ENCODE measurements around the gene KCNAB2. TPM values are rescaled to one million over a fixed set of nuclear protein-coding genes. Genes with fewer than 3 reads are reported as not detected.

Gene KCNAB2
- total RNA-seq, 2 donors from 2014 or later = 2.0 to 5.5 TPM

GRCh38 chr1:5998906-5999301 lies 46.8 kb upstream of the KCNAB2 start:
- intact Hi-C loops (cut with DNase I) = no loop called here
- WGBS = 97% methylated on average over 19 of the region's 19 CpGs
- H3K4me1 ChIP-seq (replicated peaks) = no peaks in the 10 kb centered on the region
- TF ChIP-seq POLR2AphosphoS5 (IDR thresholded peaks at IDR 0.05) (no peak), CTCF (IDR thresholded peaks at IDR 0.05) (no peak), POLR2A (IDR thresholded peaks at IDR 0.05) (no peak)
- H3K27me3 ChIP-seq (replicated peaks; ENCODE audit: insufficient read depth) = no peaks in the 10 kb centered on the region
- H3K4me3 ChIP-seq = no peak overlapping the region
- H3K27ac ChIP-seq = no peak overlapping the region
- H3K9me3 ChIP-seq = no peaks in the 10 kb centered on the region
- no peak for DNase-seq (ENCODE audit: low spot score)
- no peaks in the 10 kb centered on the region for H3K36me3 ChIP-seq

GRCh38 chr1:5999711-6000443 lies 45.8 kb upstream of the KCNAB2 start:
- TF ChIP-seq CTCF (IDR thresholded peaks at IDR 0.05) = no peak
- no peak for TF ChIP-seq POLR2A (IDR thresholded peaks at IDR 0.05)
- TF ChIP-seq POLR2AphosphoS5 (IDR thresholded peaks at IDR 0.05) = no peak
- Histone ChIP-seq H3K4me1 (replicated peaks) (no peaks in the 10 kb centered on the region), H3K27ac (no peak overlapping the region), H3K9me3 (no peaks in the 10 kb centered on the region), H3K36me3 (no peaks in the 10 kb centered on the region), H3K27me3 (replicated peaks; ENCODE audit: insufficient read depth) (no peaks in the 10 kb centered on the region), H3K4me3 (no peak overlapping the region)
- 93% methylated on average over 28 of the region's 28 CpGs for WGBS
- no peak for DNase-seq (ENCODE audit: low spot score)
- intact Hi-C loops (cut with DNase I) = no loop called here

DNA sequence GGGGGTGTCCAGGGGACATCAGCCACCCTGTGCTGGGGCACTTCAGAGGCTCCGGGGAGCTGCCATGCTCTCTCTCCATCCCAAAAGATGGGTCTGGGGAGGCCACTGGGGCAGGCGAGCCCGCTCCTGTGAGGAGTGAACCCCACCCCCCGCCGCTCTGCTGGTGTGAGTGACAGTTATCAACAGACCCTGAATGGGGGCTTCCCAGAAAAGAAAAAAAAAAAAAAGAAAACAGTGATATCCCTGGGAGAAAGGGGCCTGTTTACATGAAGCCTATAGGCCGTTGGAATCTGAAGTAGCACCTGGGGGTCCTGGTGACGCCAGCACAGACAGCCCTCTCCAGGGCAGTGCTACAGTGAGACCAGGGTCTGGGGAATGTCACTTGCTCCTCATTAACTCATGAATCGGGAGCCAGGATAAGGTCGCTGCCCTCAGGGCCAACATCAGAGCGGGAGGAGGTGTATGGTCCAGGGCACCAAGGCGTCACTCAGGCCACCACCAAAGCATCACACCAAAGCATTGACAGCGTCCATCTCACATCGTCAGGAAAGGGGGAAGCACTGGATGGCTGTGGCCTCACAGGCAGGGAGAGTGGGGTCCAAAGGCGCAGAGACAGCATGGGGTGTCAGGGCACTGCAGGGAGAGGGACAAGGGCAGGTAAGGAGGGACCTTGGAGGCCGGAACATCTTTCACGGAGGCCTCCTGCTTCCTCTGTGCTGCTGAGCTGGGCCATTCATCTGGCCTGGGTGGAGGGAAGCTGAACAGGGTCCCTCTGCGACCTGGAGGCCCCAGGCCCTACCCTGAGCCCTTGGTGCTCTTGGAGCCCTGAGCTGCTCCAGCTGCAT lies 45.0 kb upstream of the KCNAB2 start:
- intact Hi-C loops (cut with DNase I) = no loop called here
- no peaks in the 10 kb centered on the region for H3K4me1 ChIP-seq (replicated peaks)
- no peak overlapping the region for H3K4me3 ChIP-seq
- H3K9me3 ChIP-seq = no peaks in the 10 kb centered on the region
- WGBS = 91% methylated on average over 17 of the region's 17 CpGs
- DNase-seq (ENCODE audit: low spot score) = no peak
- H3K27me3 ChIP-seq (replicated peaks; ENCODE audit: insufficient read depth) = no peaks in the 10 kb centered on the region
- H3K36me3 ChIP-seq = no peaks in the 10 kb centered on the region
- H3K27ac ChIP-seq = no peak overlapping the region
- TF ChIP-seq CTCF (IDR thresholded peaks at IDR 0.05) (no peak), POLR2A (IDR thresholded peaks at IDR 0.05) (no peak), POLR2AphosphoS5 (IDR thresholded peaks at IDR 0.05) (no peak)

- no peaks in the 10 kb centered on the region for H3K27me3 ChIP-seq (replicated peaks; ENCODE audit: insufficient read depth)
- intact Hi-C loops (cut with DNase I) = no loop called here
- no peak overlapping the region for H3K4me3 ChIP-seq
- no peak for DNase-seq (ENCODE audit: low spot score)
- 57% methylated on average over 10 of the region's 13 CpGs for WGBS
- no peaks in the 10 kb centered on the region for H3K4me1 ChIP-seq (replicated peaks)
- no peaks in the 10 kb centered on the region for H3K9me3 ChIP-seq
- no peaks in the 10 kb centered on the region for H3K36me3 ChIP-seq
- H3K27ac ChIP-seq = no peak overlapping the region
- TF ChIP-seq POLR2AphosphoS5 (IDR thresholded peaks at IDR 0.05) (no peak), CTCF (IDR thresholded peaks at IDR 0.05) (no peak), POLR2A (IDR thresholded peaks at IDR 0.05) (no peak)
Observed at GRCh38 chr1:6001992-6002576, 43.6 kb upstream of the KCNAB2 start.

All from prostate gland (tissue), 2 donors.